NCI-H2196 (cell line): ENCODE measurements around the gene ADGRG1.

Experiments used
- DNase-seq: peaks from one replicate; lab custom pipeline; 2025; ENCODE audit not compliant: unreplicated experiment; lab: John Stamatoyannopoulos, UW

The ADGRG1 gene

GRCh38 chr16:57604177-57604576 is 24.3 kb upstream of the ADGRG1 start:
- DNase-seq = no peak

GRCh38 chr16:57606147-57606846 is 22.1 kb upstream of the ADGRG1 start:
- DNase-seq = no peak

GRCh38 chr16:57606847-57607501 is 21.5 kb upstream of the ADGRG1 start:
- peak; percentile 18 for DNase-seq

- DNase-seq = no peak
These were observed 20.6 kb upstream of the ADGRG1 start for GRCh38 chr16:57607676-57608461.

- no peak for DNase-seq
These were observed 19.8 kb upstream of the ADGRG1 start for GRCh38 chr16:57608462-57609113.

- peak; percentile 7 for DNase-seq
These were observed 18.7 kb upstream of the ADGRG1 start for GRCh38 chr16:57609541-57610401.

GRCh38 chr16:57610611-57611010 is 17.8 kb upstream of the ADGRG1 start:
- no peak for DNase-seq

- no peak for DNase-seq
These were observed 17.2 kb upstream of the ADGRG1 start for GRCh38 chr16:57611181-57611580.

GRCh38 chr16:57611706-57612105 is 16.7 kb upstream of the ADGRG1 start:
- no peak for DNase-seq

GRCh38 chr16:57612494-57612893 is 15.9 kb upstream of the ADGRG1 start:
- DNase-seq = no peak

GRCh38 chr16:57613514-57613913 is 14.9 kb upstream of the ADGRG1 start:
- DNase-seq = no peak

- no peak for DNase-seq
These were observed 13.9 kb upstream of the ADGRG1 start for GRCh38 chr16:57614536-57614935.

GRCh38 chr16:57614944-57615343 is 13.5 kb upstream of the ADGRG1 start:
- DNase-seq = no peak

- DNase-seq = no peak
These were observed 12.6 kb upstream of the ADGRG1 start for GRCh38 chr16:57615813-57616212.

GRCh38 chr16:57616241-57616640 is 12.2 kb upstream of the ADGRG1 start:
- no peak for DNase-seq

- DNase-seq = no peak
These were observed 11.6 kb upstream of the ADGRG1 start for GRCh38 chr16:57616876-57617275.

- DNase-seq = no peak
These were observed 10.8 kb upstream of the ADGRG1 start for GRCh38 chr16:57617604-57618111.

- DNase-seq = no peak
These were observed 9.9 kb upstream of the ADGRG1 start for GRCh38 chr16:57618296-57619132.

- DNase-seq = no peak
These were observed 9.3 kb upstream of the ADGRG1 start for GRCh38 chr16:57619133-57619605.
